IPS DF 4.7 (cell line): ENCODE data around the gene FLVCR2.

Source experiments
- DNase-seq: peaks from one replicate; pipeline ENCODE4 v3.0.0-alpha.2; 2013; ENCODE audit warnings: low spot score; ENCODE audit errors: extremely low read depth

Gene FLVCR2

DNA sequence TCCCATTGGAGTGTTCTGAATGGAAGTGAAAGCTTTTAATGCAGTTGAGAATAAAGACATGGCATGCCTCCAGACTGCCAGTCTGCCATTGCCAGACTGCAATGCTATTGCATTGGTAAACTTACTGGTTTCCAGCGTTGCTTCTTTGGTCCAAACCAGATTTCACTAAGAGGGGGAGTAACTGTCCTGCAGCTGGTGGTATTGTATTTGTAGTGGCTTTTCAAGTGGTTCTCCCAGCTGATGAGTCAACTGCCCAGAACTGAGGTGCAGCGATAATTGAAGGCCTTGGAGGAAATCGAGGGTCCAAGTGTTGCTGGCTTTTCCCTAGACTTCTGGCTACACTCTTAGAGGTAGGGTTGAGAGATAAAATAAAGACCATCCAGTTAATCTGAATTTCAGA, 50.4 kb downstream of the FLVCR2 start:
- no peak for DNase-seq

DNA sequence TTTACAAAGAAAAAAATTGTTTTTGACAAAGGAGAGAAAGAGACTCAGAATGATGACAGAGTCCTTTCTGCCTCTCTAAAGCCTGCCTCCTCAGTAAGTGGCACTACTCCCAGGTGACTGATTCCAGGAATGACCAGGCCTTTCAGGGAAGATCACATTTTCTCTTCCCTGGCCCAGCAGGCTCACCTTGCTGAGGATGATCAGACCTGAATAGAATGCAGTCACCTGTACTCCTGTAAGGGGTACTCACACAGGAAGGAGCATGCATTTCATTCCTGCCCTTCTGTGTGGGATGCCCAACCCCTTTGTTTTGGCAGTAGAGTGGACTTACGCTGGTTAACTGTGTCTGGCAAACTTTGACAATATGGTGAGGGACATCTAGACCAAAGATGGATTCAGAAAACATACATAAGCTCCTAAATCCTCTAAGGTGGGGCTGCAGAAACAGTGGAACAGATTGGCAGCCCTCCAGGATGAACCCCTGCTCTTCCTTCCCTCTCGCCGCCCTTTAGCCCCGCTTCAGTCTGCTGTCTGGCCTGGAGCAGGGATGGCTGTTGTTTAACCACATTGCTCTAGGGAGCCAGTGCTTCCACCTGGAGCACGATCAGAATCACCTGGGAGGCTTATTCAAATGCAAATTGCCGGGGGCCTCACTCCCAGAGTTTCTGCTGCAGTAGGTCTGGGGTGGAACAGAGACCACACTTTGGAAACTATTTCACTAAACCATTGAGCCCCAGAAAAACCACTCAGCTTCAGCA, 52.5 kb downstream of the FLVCR2 start:
- DNase-seq, result no peak

DNA sequence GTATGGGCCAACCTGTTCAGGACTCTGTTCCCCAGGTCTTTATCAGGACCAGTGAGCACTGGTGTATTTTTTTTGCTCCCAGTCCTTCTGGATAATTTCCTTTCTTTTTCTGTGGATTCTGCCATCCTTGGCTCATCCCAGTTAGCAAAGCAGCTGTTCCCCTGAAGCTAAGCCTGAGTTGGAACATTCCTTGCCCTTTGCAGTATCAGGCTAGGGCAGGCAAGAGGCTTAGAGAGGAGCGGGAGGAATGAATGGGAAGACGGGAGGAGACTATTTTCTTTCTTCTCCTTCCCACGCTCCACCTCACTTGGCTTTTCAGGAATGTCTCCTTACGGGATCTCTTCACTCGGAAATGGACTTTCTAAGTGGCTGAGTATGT, 53.0 kb downstream of the FLVCR2 start:
- no peak for DNase-seq

GRCh38 chr14:75634848-75635247, 56.4 kb downstream of the FLVCR2 start:
- no peak for DNase-seq

DNA sequence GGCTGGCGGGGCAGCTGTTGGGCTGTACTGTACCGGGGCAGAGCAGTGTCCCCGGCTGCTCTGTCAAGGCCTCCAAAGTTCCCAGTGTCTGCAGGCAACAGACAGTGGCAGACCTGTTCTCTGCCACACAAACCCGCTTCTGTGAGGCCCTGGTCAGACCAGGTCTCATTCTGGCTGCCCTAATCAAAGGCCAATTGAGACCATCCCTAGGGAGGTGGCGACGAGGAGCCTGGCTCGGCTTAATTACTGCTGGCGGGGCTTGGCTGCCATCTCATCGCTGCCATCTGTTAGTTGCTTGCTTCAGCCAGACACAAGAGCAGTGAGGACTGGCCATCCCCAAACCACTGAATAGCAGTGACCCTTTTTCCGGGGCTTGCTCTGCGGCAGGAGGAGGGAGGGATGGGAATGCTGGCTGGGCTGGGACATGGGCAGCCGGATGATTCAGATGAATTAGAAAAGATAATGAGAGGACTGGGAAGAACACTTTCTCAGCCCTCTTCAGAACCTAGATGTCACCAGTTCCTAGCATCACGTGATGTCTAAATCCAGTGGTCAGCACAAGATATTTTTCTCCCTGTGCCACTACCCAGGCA, 57.8 kb downstream of the FLVCR2 start:
- DNase-seq, result no peak

GRCh38 chr14:75640876-75641275, 62.5 kb downstream of the FLVCR2 start:
- no peak for DNase-seq

DNA sequence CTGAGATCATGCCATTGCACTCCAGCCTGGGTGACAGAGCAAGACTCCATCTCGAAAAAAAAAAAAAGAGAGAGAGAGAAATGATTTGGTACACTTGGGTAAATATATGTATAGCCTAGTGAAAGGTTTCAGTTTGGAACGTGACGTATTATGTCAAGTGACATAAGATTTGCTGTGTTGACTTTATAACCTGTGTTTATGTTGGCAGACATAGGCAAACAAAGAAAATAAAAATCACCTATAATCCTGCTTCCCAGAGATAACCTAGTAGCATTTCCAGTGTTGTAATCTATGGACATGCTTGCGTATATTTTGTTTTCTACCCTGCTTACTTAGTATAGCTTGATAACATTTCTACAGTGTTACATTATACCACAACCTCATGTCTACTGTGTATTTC, 65.6 kb downstream of the FLVCR2 start:
- no peak for DNase-seq

- no peak for DNase-seq
Observed at GRCh38 chr14:75645056-75645455, 66.6 kb downstream of the FLVCR2 start.

DNA sequence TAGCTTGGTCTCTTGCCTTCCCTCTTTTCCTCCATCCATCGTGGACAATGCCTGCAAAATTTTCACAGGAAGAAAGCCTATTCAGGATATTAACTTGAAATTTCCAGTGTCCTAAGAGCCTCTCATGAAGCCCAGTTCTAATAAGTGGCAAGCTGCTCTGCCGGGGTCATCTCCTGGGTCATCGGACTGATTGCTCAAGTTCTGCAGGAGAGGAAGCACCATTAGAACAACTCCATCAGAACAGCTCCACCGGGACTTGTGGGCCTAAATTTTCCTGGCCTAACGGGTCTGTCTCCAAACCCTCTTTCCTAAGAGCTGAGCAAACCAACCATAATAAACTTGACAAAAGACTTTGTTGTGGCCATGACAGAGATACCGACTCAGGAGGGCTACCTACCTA, 68.3 kb downstream of the FLVCR2 start:
- no peak for DNase-seq

DNA sequence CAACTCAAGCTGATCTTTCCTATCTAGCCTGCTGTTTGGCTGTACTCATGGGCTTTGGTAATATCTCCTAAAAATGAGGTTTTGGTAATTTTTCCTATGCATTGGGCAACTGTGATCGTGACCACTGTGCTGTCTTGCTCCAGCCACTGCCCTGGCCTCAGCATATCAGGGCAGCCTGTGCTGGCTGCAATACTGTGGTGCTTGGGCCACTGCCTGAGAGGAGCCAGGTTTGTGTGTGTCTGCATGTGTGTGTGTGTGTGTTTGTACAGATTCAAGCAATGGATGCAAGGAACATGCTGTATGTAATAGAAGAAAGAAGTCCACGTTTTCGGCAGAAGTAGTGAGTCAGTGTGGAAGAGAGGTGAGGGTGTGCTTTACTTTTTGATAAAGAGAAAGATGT, 69.2 kb downstream of the FLVCR2 start:
- DNase-seq, result no peak

DNA sequence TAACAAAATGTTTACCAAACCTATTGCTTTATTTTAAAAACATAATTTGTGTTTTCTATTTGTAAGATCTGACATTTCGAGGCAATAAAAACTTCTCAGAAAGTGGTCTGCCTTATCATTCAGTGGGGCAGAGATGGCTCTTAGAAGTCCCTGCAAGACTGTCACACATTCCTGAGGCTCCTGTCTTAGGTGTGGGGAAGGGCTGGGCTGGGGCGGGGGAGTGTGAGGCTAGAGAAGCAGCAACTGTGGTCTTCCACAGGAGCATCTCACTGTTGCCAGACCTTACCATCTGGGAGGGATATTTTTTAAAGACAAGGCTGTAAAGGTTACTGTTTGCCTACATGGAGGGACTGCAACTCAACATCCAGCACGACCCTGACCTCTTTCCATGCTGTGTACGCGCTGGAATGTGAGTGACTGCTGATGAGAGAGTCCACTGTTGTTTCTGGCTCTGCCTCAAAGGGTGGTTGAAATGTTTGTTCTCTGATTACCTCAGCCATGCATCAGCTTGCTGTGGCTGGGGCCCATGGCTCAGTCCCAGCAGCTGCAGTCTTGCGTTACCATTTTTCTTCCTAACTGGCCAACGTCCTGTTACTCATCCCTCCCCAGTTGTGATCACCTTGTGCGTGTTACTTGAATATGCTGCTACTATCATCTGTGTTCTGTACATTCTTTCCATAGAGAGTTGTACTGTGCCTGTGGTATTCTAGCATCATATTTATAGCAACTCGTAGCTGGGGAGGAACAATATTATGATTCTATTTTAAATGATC, 69.8 kb downstream of the FLVCR2 start:
- DNase-seq, result no peak

GRCh38 chr14:75649337-75649736, 70.9 kb downstream of the FLVCR2 start:
- no peak for DNase-seq

GRCh38 chr14:75649773-75650172, 71.4 kb downstream of the FLVCR2 start:
- DNase-seq, result no peak

DNA sequence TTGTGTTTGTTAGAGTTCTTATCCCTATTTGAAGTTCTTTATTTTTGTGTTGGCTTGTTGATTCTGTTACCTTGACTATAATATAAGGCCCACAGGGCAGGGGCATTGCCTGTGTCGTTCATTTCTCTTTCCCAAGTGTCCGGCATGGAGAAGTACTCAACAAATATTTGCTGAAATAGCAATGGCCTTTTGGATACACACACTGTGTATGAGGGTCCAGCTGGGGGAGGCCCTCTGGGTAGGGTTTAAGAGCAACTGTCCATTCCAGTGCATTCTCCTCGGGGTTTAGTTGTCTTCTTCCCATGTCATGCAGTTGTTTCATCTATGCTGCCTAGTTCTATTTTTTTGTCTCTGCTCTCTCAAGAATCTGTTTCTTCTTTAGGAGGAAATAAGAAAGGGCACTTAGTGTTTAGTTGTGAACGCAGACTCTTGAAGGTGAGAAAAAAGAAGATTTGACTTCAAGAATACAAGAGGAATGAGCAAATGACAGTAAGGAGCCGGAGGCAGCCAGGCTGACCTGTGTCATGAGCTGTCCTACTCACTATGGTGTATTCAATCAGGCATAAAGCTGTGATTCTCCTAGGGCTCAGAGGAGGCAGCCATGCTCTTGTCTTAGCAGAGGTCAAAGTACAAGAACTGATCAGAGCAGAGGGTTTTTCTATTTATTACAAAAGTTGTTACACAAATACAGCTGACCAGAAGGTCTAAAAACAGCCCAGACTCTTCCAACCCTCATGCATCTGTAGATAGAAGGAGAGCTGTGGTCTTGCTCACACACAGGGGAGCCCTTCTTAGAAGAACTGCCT, 72.0 kb downstream of the FLVCR2 start:
- DNase-seq, result no peak

GRCh38 chr14:75653563-75653962, 75.1 kb downstream of the FLVCR2 start:
- DNase-seq, result no peak

DNA sequence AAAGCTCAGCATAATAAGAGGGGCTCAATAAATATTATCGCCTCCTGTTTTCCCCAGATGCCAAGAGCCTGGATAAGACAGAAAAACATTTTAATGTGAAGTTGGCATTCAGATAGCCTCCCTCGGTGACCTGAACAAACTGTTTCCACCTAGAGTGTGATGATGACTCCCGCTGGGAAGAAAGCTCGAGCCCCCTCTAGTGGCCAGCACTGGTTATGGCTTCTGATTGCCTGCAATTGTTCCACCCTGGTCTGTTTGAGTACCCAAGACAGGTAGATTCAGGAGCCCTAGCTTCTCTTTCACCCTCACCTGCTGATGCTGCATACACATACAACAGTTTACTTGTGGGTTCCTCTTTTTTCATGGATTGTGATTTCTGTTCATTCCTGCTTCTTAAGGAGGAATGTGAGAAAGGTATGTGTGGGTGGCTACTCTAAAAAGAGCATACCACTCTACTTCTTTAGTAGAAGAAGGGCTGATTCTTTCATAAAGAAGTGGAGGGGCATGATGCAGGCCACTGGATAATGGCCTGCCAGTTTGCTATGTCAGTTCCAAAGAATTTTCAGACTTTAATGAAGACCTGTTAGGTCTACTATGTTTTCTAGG, 75.8 kb downstream of the FLVCR2 start:
- no peak for DNase-seq

DNA sequence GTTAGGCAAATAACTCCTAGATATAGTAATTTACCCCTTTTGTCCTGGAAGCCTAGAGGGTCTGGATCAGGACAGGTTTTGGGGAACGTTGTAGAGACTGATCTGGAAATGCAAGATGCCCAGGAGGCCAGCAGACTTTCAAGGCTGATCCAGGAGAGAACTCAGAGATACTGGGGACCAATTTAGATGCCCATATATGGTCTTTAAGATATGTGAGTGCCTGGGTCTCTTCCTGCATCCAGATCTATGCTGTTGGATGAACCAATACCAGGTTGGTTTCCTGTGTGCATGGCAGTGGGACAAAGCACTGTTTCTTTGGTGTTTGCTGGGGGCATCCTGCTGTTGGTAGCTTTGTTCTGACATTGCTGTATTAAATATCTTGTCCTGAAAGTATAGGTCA, 76.8 kb downstream of the FLVCR2 start:
- DNase-seq, result no peak

GRCh38 chr14:75657331-75657730, 78.9 kb downstream of the FLVCR2 start:
- DNase-seq, result no peak

DNA sequence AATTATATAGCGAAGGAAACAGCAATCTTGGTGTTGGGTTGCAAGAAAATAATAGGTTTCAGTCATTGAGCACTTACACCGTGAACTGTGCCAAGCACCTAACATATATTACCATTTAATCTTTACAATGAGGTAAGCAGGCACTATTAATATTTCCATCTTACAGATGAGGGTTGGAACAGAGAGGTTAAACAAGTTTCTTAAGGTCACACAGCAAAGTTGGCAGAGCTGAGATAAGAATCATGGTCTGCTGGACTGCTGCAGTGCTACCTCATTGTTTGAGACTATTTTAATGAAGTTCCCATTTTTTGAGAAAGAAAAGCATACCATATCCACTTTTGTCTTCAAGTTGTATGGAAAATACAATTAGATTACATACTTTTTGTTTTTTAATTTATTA, 80.5 kb downstream of the FLVCR2 start:
- DNase-seq, result no peak

- no peak for DNase-seq
Observed at GRCh38 chr14:75660238-75660629, 81.8 kb downstream of the FLVCR2 start.
